GM21576 (cell line): ENCODE results near the gene CHCHD3.

Experiments used
- ATAC-seq: cut with Tn5 transposase; IDR thresholded peaks from one replicate; pipeline ENCODE4 v1.9.1; 2021; ENCODE audit warnings: mild to moderate bottlenecking, moderate library complexity; ENCODE audit not compliant: unreplicated experiment

The CHCHD3 gene

GRCh38 chr7:132871419-132871818, 210.5 kb downstream of the CHCHD3 start:
- ATAC-seq = peak; percentile 71

GRCh38 chr7:132869166-132869861, 212.6 kb downstream of the CHCHD3 start:
- ATAC-seq = no peak

- no peak for ATAC-seq
Measured at GRCh38 chr7:132866551-132866950, 215.3 kb downstream of the CHCHD3 start.

- ATAC-seq = no peak
Measured at GRCh38 chr7:132866144-132866531, 215.8 kb downstream of the CHCHD3 start.

GRCh38 chr7:132865366-132866143, 216.3 kb downstream of the CHCHD3 start:
- no peak for ATAC-seq

GRCh38 chr7:132861940-132862554, 219.8 kb downstream of the CHCHD3 start:
- no peak for ATAC-seq

- ATAC-seq = no peak
Measured at GRCh38 chr7:132861424-132861823, 220.5 kb downstream of the CHCHD3 start.

GRCh38 chr7:132859199-132859598, 222.7 kb downstream of the CHCHD3 start:
- no peak for ATAC-seq

GRCh38 chr7:132858760-132859159, 223.1 kb downstream of the CHCHD3 start:
- ATAC-seq = no peak

- ATAC-seq = no peak
Measured at GRCh38 chr7:132858251-132858650, 223.6 kb downstream of the CHCHD3 start.

GRCh38 chr7:132857703-132858102, 224.2 kb downstream of the CHCHD3 start:
- ATAC-seq = no peak

GRCh38 chr7:132857031-132857430, 224.9 kb downstream of the CHCHD3 start:
- no peak for ATAC-seq

GRCh38 chr7:132856416-132856815, 225.5 kb downstream of the CHCHD3 start:
- ATAC-seq = no peak

- ATAC-seq = no peak
Measured at GRCh38 chr7:132855901-132856300, 226.0 kb downstream of the CHCHD3 start.

GRCh38 chr7:132854238-132854637, 227.7 kb downstream of the CHCHD3 start:
- no peak for ATAC-seq

- no peak for ATAC-seq
Measured at GRCh38 chr7:132847376-132847775, 234.5 kb downstream of the CHCHD3 start.

GRCh38 chr7:132846086-132846485, 235.8 kb downstream of the CHCHD3 start:
- ATAC-seq = no peak

- ATAC-seq = no peak
Measured at GRCh38 chr7:132842478-132842877, 239.4 kb downstream of the CHCHD3 start.

GRCh38 chr7:132840199-132840598, 241.7 kb downstream of the CHCHD3 start:
- no peak for ATAC-seq

GRCh38 chr7:132838313-132838712, 243.6 kb downstream of the CHCHD3 start:
- no peak for ATAC-seq

GRCh38 chr7:132837529-132837928, 244.4 kb downstream of the CHCHD3 start:
- no peak for ATAC-seq

- ATAC-seq = no peak
Measured at GRCh38 chr7:132836746-132837145, 245.1 kb downstream of the CHCHD3 start.
